ENCODE results near the gene IL6. TPM values are rescaled to one million over a fixed set of nuclear protein-coding genes. Genes with fewer than 3 reads are reported as not detected.
"Not testable (repeated sequence)": the region's sequence is repeated elsewhere in the genome, so short reads cannot be mapped to it uniquely, and the experiment has no call there.

The IL6 gene
- total RNA-seq, 1 donor from 2014 or later: not detected

DNA sequence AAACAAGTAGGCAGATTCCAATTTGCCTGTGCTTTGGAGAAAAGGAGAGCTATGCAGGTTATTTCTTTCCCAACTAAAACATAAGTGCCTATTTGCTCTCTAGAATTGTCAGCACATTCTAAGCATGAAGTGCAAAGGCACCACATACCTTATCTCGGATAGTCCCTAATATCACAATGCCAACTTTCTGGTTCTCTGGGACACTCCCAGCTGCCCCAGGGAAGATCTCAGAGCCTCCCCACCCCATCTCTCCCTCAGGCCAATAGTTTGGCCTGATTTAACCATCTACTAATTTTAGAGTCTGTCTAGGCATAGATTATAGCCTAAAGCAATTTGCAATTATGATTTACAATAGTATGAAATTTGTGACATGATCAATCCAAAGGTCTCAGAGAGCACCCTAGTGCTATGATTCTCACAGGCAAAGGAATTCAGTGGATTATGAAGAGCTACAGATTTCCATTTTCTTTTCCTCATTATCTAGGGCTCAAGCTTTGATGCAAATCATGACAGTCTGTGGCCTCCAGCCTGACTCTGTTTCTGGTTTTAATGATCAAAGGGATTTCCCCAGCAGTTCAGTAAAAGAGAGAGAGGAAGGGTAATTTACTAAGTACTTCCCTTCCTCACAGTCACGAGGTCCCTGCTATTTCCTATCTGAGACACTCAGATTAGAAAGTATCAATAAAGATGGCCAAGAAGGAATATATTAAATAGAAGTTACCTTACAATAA, 29.0 kb upstream of the IL6 start:
- DNase-seq: no peak
- TF ChIP-seq, protein P1, sequence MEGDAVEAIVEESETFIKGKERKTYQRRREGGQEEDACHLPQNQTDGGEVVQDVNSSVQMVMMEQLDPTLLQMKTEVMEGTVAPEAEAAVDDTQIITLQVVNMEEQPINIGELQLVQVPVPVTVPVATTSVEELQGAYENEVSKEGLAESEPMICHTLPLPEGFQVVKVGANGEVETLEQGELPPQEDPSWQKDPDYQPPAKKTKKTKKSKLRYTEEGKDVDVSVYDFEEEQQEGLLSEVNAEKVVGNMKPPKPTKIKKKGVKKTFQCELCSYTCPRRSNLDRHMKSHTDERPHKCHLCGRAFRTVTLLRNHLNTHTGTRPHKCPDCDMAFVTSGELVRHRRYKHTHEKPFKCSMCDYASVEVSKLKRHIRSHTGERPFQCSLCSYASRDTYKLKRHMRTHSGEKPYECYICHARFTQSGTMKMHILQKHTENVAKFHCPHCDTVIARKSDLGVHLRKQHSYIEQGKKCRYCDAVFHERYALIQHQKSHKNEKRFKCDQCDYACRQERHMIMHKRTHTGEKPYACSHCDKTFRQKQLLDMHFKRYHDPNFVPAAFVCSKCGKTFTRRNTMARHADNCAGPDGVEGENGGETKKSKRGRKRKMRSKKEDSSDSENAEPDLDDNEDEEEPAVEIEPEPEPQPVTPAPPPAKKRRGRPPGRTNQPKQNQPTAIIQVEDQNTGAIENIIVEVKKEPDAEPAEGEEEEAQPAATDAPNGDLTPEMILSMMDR (IDR thresholded peaks at IDR 0.05; ENCODE audit: partially characterized antibody, unreplicated experiment): no peak
- H3K36me3 Mint-ChIP-seq (ENCODE audit: unreplicated experiment): no peaks in the 10 kb centered on the region
- no peaks in the 10 kb centered on the region for H3K4me1 Mint-ChIP-seq (ENCODE audit: low read depth, unreplicated experiment)
- H3K27me3 Mint-ChIP-seq (ENCODE audit: unreplicated experiment): no peaks in the 10 kb centered on the region
- H3K9me3 Mint-ChIP-seq (ENCODE audit: unreplicated experiment): no peaks in the 10 kb centered on the region
- H3K4me3 Mint-ChIP-seq (ENCODE audit: unreplicated experiment): no peak overlapping the region
- H3K27ac Mint-ChIP-seq (ENCODE audit: unreplicated experiment): no peak overlapping the region

DNA sequence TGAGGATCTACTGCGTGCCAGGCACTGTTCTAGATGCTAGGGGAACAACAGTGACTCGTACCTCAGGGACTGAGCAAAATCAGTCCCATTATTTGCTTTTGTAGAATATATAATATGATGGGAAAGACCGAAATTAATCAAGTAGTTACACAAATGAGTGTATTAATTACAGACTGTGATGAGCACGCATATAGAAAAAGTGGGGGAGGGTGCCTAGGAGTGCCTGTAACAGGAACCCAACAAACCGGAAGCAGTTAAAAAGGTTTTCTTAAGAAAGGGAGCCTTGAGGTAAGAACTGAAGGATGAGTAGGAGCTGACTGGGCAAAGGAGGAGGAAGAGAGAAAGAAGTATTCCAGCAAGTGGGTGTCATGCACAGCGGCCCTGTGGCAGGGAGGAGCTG, 28.2 kb upstream of the IL6 start:
- no peaks in the 10 kb centered on the region for H3K27me3 Mint-ChIP-seq (ENCODE audit: unreplicated experiment)
- TF ChIP-seq, protein P1 (IDR thresholded peaks at IDR 0.05; ENCODE audit: partially characterized antibody, unreplicated experiment): no peak
- H3K36me3 Mint-ChIP-seq (ENCODE audit: unreplicated experiment): no peaks in the 10 kb centered on the region
- H3K4me3 Mint-ChIP-seq (ENCODE audit: unreplicated experiment): no peak overlapping the region
- no peaks in the 10 kb centered on the region for H3K9me3 Mint-ChIP-seq (ENCODE audit: unreplicated experiment)
- no peak for DNase-seq
- H3K27ac Mint-ChIP-seq (ENCODE audit: unreplicated experiment): no peak overlapping the region
- H3K4me1 Mint-ChIP-seq (ENCODE audit: low read depth, unreplicated experiment): no peaks in the 10 kb centered on the region

DNA sequence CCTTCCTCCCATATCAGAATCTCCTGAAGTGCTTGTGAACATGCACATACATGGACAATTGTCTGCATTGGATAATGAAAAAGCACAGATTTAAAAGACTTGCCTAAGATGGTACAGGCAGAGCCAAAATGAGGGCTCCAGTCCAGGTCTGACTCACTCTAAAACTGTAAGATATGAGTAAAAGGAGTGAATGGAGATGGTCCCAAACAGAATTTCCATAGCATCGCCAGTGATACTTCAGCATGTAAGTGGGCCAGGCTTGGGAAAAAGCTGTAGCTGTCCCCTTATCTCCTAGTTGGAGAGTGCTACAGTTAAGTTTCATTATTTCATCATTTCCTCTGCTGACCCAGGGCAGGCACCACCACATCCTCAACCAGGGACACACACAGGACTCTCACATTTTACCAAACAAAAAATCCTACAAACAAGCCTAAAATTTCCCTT, 26.4 kb upstream of the IL6 start:
- H3K9me3 Mint-ChIP-seq (ENCODE audit: unreplicated experiment): no peaks in the 10 kb centered on the region
- H3K4me1 Mint-ChIP-seq (ENCODE audit: low read depth, unreplicated experiment): no peaks in the 10 kb centered on the region
- TF ChIP-seq, protein P1 (IDR thresholded peaks at IDR 0.05; ENCODE audit: partially characterized antibody, unreplicated experiment): no peak
- no peak overlapping the region for H3K4me3 Mint-ChIP-seq (ENCODE audit: unreplicated experiment)
- DNase-seq: no peak
- no peaks in the 10 kb centered on the region for H3K36me3 Mint-ChIP-seq (ENCODE audit: unreplicated experiment)
- H3K27ac Mint-ChIP-seq (ENCODE audit: unreplicated experiment): no peak overlapping the region
- H3K27me3 Mint-ChIP-seq (ENCODE audit: unreplicated experiment): no peaks in the 10 kb centered on the region

DNA sequence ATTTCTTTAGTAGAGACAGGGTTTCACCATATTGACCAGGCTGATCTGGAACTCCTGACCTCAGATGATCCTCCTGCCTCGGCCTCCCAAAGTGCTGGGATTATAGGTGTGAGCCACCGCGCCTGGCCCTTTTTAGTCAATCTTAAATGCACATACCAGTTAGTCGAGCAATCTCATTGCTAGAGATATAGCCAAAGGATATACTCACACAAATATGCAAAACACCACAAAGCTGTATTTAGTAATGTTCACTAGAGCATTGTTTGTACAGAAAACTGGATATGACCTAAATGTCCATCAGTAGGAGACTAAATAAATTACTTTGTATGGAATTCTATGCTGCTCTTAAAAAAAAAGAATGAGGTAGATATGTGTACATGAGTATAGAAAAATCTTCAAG, 24.5 kb upstream of the IL6 start:
- no peak overlapping the region for H3K4me3 Mint-ChIP-seq (ENCODE audit: unreplicated experiment)
- no peak overlapping the region for H3K27ac Mint-ChIP-seq (ENCODE audit: unreplicated experiment)
- H3K9me3 Mint-ChIP-seq (ENCODE audit: unreplicated experiment): no peaks in the 10 kb centered on the region
- H3K27me3 Mint-ChIP-seq (ENCODE audit: unreplicated experiment): no peaks in the 10 kb centered on the region
- H3K36me3 Mint-ChIP-seq (ENCODE audit: unreplicated experiment): no peaks in the 10 kb centered on the region
- TF ChIP-seq, protein P1 (IDR thresholded peaks at IDR 0.05; ENCODE audit: partially characterized antibody, unreplicated experiment): no peak
- H3K4me1 Mint-ChIP-seq (ENCODE audit: low read depth, unreplicated experiment): no peaks in the 10 kb centered on the region
- no peak for DNase-seq

DNA sequence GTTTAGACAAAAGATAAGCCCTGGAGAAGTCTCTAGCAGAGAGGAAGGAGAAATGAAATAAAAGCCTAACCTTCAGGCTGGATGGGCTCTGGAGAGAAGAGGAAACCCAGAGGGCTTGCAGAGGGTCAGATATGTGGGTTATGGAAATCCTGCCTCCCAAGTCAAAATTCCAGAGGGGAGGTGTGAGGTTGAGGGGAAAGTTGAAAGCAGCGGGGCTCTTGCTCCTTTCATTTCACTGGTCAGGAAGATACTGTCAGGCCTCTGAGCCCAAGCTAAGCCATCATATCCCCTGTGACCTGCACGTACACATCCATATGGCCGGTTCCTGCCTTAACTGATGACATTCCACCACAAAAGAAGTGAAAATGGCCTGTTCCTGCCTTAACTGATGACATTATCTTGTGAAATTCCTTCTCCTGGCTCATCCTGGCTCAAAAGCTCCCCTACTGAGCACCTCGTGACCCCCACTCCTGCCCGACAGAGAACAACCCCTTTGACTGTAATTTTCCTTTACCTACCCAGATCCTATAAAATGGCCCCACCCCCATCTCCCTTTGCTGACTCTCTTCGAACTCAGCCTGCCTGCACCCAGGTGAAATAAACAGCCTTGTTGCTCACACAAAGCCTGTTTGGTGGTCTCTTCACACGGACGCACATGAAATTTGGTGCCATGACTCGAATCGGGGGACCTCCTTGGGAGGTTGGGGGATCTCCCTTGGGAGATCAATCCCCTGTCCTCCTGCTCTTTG, 23.7 kb upstream of the IL6 start:
- DNase-seq; H3K9me3 Mint-ChIP-seq (ENCODE audit: unreplicated experiment); H3K36me3 Mint-ChIP-seq (ENCODE audit: unreplicated experiment); H3K4me3 Mint-ChIP-seq (ENCODE audit: unreplicated experiment); H3K4me1 Mint-ChIP-seq (ENCODE audit: low read depth, unreplicated experiment); H3K27ac Mint-ChIP-seq (ENCODE audit: unreplicated experiment); H3K27me3 Mint-ChIP-seq (ENCODE audit: unreplicated experiment): not testable (repeated sequence)

DNA sequence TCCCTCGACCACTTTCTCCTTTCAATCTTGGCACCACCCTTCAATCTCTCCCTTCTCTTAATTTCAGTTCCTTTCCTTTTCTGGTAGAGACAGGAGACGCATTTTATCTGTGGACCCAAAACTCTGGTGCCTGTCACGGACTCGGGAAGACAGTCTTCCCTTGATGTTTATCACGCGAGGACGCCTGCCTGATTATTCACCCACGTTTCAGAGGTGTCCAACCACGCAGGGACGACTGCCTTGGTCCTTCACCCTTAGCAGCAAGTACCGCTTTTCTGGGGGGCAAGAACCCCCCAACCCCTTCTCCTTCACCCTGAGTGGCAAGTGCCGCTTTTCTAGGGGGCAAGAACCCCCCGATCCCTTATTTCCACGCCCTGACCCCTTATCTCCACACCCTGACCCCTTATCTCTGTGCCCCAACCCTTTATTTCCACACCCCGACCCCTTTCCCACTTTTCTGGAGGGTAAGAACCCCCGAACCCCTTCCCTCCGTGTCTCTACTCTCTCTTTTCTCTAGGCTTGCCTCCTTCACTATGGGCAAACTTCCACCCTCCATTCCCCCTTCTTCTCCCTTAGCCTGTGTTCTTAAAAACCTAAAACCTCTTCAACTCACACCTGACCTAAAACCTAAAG, 22.9 kb upstream of the IL6 start:
- not testable (repeated sequence) for H3K36me3 Mint-ChIP-seq (ENCODE audit: unreplicated experiment); H3K4me1 Mint-ChIP-seq (ENCODE audit: low read depth, unreplicated experiment); H3K27me3 Mint-ChIP-seq (ENCODE audit: unreplicated experiment); DNase-seq; H3K9me3 Mint-ChIP-seq (ENCODE audit: unreplicated experiment); H3K27ac Mint-ChIP-seq (ENCODE audit: unreplicated experiment); H3K4me3 Mint-ChIP-seq (ENCODE audit: unreplicated experiment)

DNA sequence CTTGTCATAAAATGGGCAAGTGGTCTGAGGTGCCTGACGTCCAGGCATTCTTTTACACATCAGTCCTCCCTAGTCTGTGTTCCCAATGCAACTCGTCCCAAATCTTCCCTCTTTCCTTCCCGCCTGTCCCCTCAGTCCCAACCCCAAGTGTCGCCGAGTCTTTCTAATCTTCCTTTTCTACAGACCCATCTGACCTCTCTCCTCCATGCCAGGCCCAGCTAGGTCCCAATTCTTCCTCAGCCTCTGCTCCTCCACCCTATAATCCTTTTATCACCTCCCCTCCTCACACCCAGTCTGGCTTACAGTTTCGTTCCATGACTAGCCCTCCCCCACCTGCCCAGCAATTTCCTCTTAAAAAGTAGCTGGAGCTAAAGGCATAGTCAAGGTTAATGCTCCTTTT, 22.3 kb upstream of the IL6 start:
- not testable (repeated sequence) for H3K36me3 Mint-ChIP-seq (ENCODE audit: unreplicated experiment); DNase-seq; H3K4me1 Mint-ChIP-seq (ENCODE audit: low read depth, unreplicated experiment); H3K27me3 Mint-ChIP-seq (ENCODE audit: unreplicated experiment); H3K4me3 Mint-ChIP-seq (ENCODE audit: unreplicated experiment); H3K9me3 Mint-ChIP-seq (ENCODE audit: unreplicated experiment); H3K27ac Mint-ChIP-seq (ENCODE audit: unreplicated experiment)

DNA sequence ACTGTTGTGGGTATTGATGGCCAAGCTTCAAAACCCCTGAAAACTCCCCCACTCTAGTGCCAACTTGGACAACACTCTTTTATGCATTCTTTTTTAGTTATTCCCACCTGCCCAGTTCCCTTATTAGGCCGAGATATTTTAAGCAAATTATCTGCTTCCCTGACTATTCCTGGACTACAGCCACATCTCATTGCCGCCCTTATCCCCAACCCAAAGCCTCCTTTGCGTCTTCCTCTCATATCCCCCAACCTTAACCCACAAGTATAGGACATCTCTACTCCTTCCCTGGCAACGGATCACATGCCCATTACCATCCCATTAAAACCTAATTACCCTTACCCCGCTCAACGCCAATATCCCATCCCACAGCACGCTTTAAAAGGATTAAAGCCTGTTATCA, 21.1 kb upstream of the IL6 start:
- not testable (repeated sequence) for H3K27ac Mint-ChIP-seq (ENCODE audit: unreplicated experiment); H3K36me3 Mint-ChIP-seq (ENCODE audit: unreplicated experiment); DNase-seq; H3K4me3 Mint-ChIP-seq (ENCODE audit: unreplicated experiment); H3K27me3 Mint-ChIP-seq (ENCODE audit: unreplicated experiment); H3K4me1 Mint-ChIP-seq (ENCODE audit: low read depth, unreplicated experiment); H3K9me3 Mint-ChIP-seq (ENCODE audit: unreplicated experiment)
